MM.1S (cell line): ENCODE data around the gene PPL.

Source experiments
- DNase-seq: peaks from one replicate; pipeline ENCODE4 v3.0.0-alpha.2; 2015
- H2AFZ ChIP-seq: fragments of 300-600 bp; sonication (generic); 2 replicates; pipeline ENCODE4 v1.6.0; 2016; ENCODE audit warnings: antibody characterized with exemption, low read length
- H3F3A ChIP-seq: fragments of 300-600 bp; sonication (generic); 2 replicates; pipeline ENCODE4 v1.6.1; 2016; ENCODE audit warnings: mild to moderate bottlenecking, antibody characterized with exemption, low read length, moderate library complexity, mixed read lengths; ENCODE audit not compliant: insufficient read depth
- H3K27ac ChIP-seq: fragments of 300-600 bp; sonication (generic); 2 replicates; pipeline ENCODE4 v1.5.1; 2016; ENCODE audit warnings: mild to moderate bottlenecking, low read length
- H3K27me3 ChIP-seq: fragments of 300-600 bp; sonication (generic); replicated peaks from 2 replicates; pipeline ENCODE4 v1.6.0; 2016; ENCODE audit warnings: low read length; ENCODE audit not compliant: insufficient read depth
- H3K36me3 ChIP-seq: fragments of 300-600 bp; sonication (generic); replicated peaks from 2 replicates; pipeline ENCODE4 v1.6.1; 2016; ENCODE audit warnings: mild to moderate bottlenecking, low read length, mixed read lengths; ENCODE audit not compliant: insufficient read depth
- H3K4me1 ChIP-seq: fragments of 300-600 bp; sonication (generic); 2 replicates; pipeline ENCODE4 v1.6.1; 2016; ENCODE audit warnings: low read length, mixed read lengths
- H3K4me2 ChIP-seq: fragments of 300-600 bp; sonication (generic); 2 replicates; pipeline ENCODE4 v1.6.0; 2016; ENCODE audit warnings: low read depth, low read length
- H3K4me3 ChIP-seq: fragments of 300-600 bp; sonication (generic); 2 replicates; pipeline ENCODE4 v1.5.1; 2016; ENCODE audit warnings: low read length, mixed read lengths
- H3K79me2 ChIP-seq: fragments of 300-600 bp; sonication (generic); 2 replicates; pipeline ENCODE4 v1.6.1; 2016; ENCODE audit warnings: mixed run types, low read length, mixed read lengths
- H3K9ac ChIP-seq: fragments of 300-600 bp; sonication (generic); 2 replicates; pipeline ENCODE4 v1.6.1; 2016; ENCODE audit warnings: low read length, mixed read lengths
- H3K9me2 ChIP-seq: fragments of 300-600 bp; sonication (generic); replicated peaks from 2 replicates; pipeline ENCODE4 v1.6.1; 2016; ENCODE audit warnings: mild to moderate bottlenecking, low read length, mixed read lengths; ENCODE audit not compliant: insufficient read depth
- H3K9me3 ChIP-seq: fragments of 300-600 bp; sonication (generic); replicated peaks from 2 replicates; pipeline ENCODE4 v1.6.1; 2016; ENCODE audit warnings: mild to moderate bottlenecking, low read length, mixed read lengths; ENCODE audit not compliant: insufficient read depth
- H4K20me1 ChIP-seq: fragments of 300-600 bp; sonication (generic); 2 replicates; pipeline ENCODE4 v1.6.1; 2016; ENCODE audit warnings: mild to moderate bottlenecking, low read length, moderate library complexity, mixed read lengths; ENCODE audit not compliant: insufficient read depth
- CTCF ChIP-seq: fragments of 300-600 bp; sonication (generic); IDR thresholded peaks from 2 replicates; pipeline ENCODE4 v1.5.1; 2016; ENCODE audit warnings: antibody characterized with exemption, low read length, mixed read lengths
- EZH2 ChIP-seq: fragments of 300-600 bp; sonication (generic); optimal IDR thresholded peaks from 2 replicates; pipeline ENCODE3; 2017; ENCODE audit warnings: low read depth, mild to moderate bottlenecking, antibody characterized with exemption, low read length, mixed read lengths
- EZH2phosphoT487 ChIP-seq: fragments of 300-600 bp; sonication (generic); IDR thresholded peaks from 2 replicates; pipeline ENCODE4 v1.6.1; 2018; ENCODE audit warnings: antibody characterized with exemption, low read length

Gene PPL

GRCh38 chr16:4962716-4963115 is 25.8 kb upstream of the PPL start:
- Histone ChIP-seq H3K4me3 (no peak overlapping the region), H3K9ac (no peak overlapping the region), H3K27me3 (peaks cover 25% of the 10 kb centered on the region), H3K4me1 (0 out of 2 replicates have a peak, but pooled peaks cover 7% of the 10 kb centered on the region), H2AFZ (no peak overlapping the region), H3K79me2 (no peaks in the 10 kb centered on the region), H3K9me3 (no peaks in the 10 kb centered on the region), H3K9me2 (no peaks in the 10 kb centered on the region), H3K4me2 (peak overlapping the region; percentile 19; the same call in 1 of the 2 replicates), H3F3A (no peaks in the 10 kb centered on the region), H3K36me3 (no peaks in the 10 kb centered on the region), H3K27ac (no peak overlapping the region), H4K20me1 (no peaks in the 10 kb centered on the region)
- peak; percentile 54 for DNase-seq
- TF ChIP-seq CTCF (no peak), EZH2phosphoT487 (no peak), EZH2 (no peak)

- Histone ChIP-seq H3K27ac (no peak overlapping the region), H3K9me2 (no peaks in the 10 kb centered on the region), H4K20me1 (no peaks in the 10 kb centered on the region), H3K4me3 (no peak overlapping the region), H3K9ac (no peak overlapping the region), H3K27me3 (peaks cover 28% of the 10 kb centered on the region), H3K4me2 (no peak overlapping the region), H3K9me3 (no peaks in the 10 kb centered on the region), H3K79me2 (no peaks in the 10 kb centered on the region), H3K4me1 (0 out of 2 replicates have a peak, but pooled peaks cover 7% of the 10 kb centered on the region), H3F3A (no peaks in the 10 kb centered on the region), H3K36me3 (no peaks in the 10 kb centered on the region), H2AFZ (no peak overlapping the region)
- TF ChIP-seq EZH2phosphoT487 (no peak), CTCF (no peak), EZH2 (no peak)
- no peak for DNase-seq
Observed at GRCh38 chr16:4960579-4960978, 23.6 kb upstream of the PPL start.

- Histone ChIP-seq H3K79me2 (no peaks in the 10 kb centered on the region), H3F3A (no peaks in the 10 kb centered on the region), H3K4me3 (peak overlapping the region; percentile 33; the same call in 1 of the 2 replicates), H3K27ac (no peak overlapping the region), H3K4me1 (0 out of 2 replicates have a peak, but pooled peaks cover 7% of the 10 kb centered on the region), H3K9ac (no peak overlapping the region), H3K27me3 (peaks cover 39% of the 10 kb centered on the region), H3K9me2 (no peaks in the 10 kb centered on the region), H4K20me1 (no peaks in the 10 kb centered on the region), H3K36me3 (no peaks in the 10 kb centered on the region), H3K4me2 (peak overlapping the region; percentile 91), H2AFZ (no peak overlapping the region), H3K9me3 (no peaks in the 10 kb centered on the region)
- DNase-seq = no peak
- no peak for TF ChIP-seq EZH2
- TF ChIP-seq CTCF = no peak
- TF ChIP-seq EZH2phosphoT487 = no peak
Observed at GRCh38 chr16:4958510-4959438, 21.8 kb upstream of the PPL start.
